Lung (tissue), 12 donors: Measurements from ENCODE around the gene AP2A2. TPM values are rescaled to one million over a fixed set of nuclear protein-coding genes. Genes with fewer than 3 reads are reported as not detected.

Experiments
- ATAC-seq: fragments of 200-7000 bp; cut with Tn5 transposase; one replicate; pipeline ENCODE4 v1.9.1; 2020; ENCODE audit warnings: moderate number of reproducible peaks; ENCODE audit not compliant: insufficient read depth, low FRiP score
- DNase-seq, 3 donors: peaks; one replicate each; pipeline ENCODE4 v3.0.0-alpha.2; 2013 to 2017
- H3K27ac ChIP-seq, 2 donors: one replicate each; pipeline ENCODE4 v1.5.1; 2013; ENCODE audit warnings: mild to moderate bottlenecking in 2 of 2, moderate library complexity in 2 of 2, control low read depth in 1 of 2, inconsistent platforms in 1 of 2, low read depth in 1 of 2, low read length in 1 of 2
- H3K27me3 ChIP-seq, 3 donors: one replicate each; pipeline ENCODE4 v1.5.1; 2013; ENCODE audit warnings: low read length in 2 of 3; ENCODE audit not compliant: control insufficient read depth in 3 of 3, insufficient read depth in 3 of 3
- H3K36me3 ChIP-seq, 4 donors: one replicate each; pipeline ENCODE4 v1.5.1; 2013; ENCODE audit warnings: low read length in 4 of 4, mild to moderate bottlenecking in 1 of 4, moderate library complexity in 1 of 4; ENCODE audit not compliant: control insufficient read depth in 4 of 4, insufficient read depth in 4 of 4
- H3K4me1 ChIP-seq, 5 donors: one replicate each; pipeline ENCODE4 v1.5.1; 2013; ENCODE audit warnings: low read length in 5 of 5, mild to moderate bottlenecking in 2 of 5, moderate library complexity in 1 of 5; ENCODE audit not compliant: control insufficient read depth in 5 of 5, insufficient read depth in 5 of 5
- H3K4me3 ChIP-seq: one replicate; pipeline ENCODE4 v1.5.1; 2013; ENCODE audit warnings: mild to moderate bottlenecking, control low read depth, moderate library complexity
- H3K9ac ChIP-seq, 2 donors: one replicate each; pipeline ENCODE4 v1.5.1; 2013; ENCODE audit warnings: low read length in 2 of 2, control low read depth in 1 of 2; ENCODE audit not compliant: insufficient read depth in 1 of 2
- H3K9me3 ChIP-seq, 4 donors: one replicate each; pipeline ENCODE4 v1.5.1; 2013; ENCODE audit warnings: low read length in 3 of 4, mild to moderate bottlenecking in 1 of 4, moderate library complexity in 1 of 4; ENCODE audit not compliant: control insufficient read depth in 4 of 4, insufficient read depth in 3 of 4
- WGBS, 2 donors: extraction: QIAGEN DNeasy Blood & Tissue Kit; methylation state at CpG; one replicate each; pipeline ENCODE4 v1.1.7; 2013; 5-methylcytosine and 5-hydroxymethylcytosine counted together
- polyA plus RNA-seq, 2 donors: library from polyadenylated mRNA; stranded (reverse); fragments of 200-250 nt; gene quantifications; one replicate each; pipeline ENCODE4 v1.2.1, GENCODE V29; 2013
- total RNA-seq, 2 donors: library from RNA; depleted of rRNA in 1 of 2; stranded (reverse); fragments of >200 nt in 1 of 2; gene quantifications; one replicate each; pipeline ENCODE4 v1.2.1, GENCODE V29; 2014 to 2021
- TF ChIP-seq, protein P1 (sequence below): IDR thresholded peaks from 2 replicates; pipeline ENCODE4 v1.5.1; 2012; ENCODE audit warnings: mild to moderate bottlenecking; ENCODE audit errors: control extremely low read depth, extremely low read depth
- donor health status: control.
- donor health status: control.
- donor health status: Bipolar disorder and iron deficiency.
- donor health status: healthy.
- donor health status: DM: yes; HTN: yes; CAD: no.

AP2A2 gene
- total and polyA plus RNA-seq, 4 donors, result 33.8 to 93.2 (median 54.4) TPM

DNA sequence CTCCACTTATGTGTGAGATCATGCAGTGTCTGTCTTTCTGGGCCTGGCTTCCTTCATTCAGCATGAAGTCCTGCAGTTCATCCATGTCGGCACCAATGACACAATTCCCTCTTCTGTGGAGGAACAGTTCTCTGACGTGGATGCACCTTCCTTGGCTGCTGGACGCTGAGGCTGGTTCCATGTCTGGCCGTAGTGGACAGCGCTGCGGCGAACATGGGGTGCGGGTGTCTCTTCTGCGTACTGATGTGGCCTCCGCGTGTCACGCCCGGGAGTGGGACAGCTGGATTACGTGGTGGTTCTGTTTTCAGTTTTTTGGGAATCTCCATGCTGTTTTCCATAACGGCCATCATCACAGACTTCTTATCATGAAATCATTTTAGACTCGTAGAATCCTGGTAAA, 132.1 kb downstream of the AP2A2 start:
- Histone ChIP-seq H3K27me3 (no peaks in the 10 kb centered on the region), H3K4me3 (no peak overlapping the region), H3K4me1 (peaks cover 0 to 12% (median 0%) of the 10 kb centered on the region in 5 donors), H3K9me3 (peaks cover 0 to 5% (median 0%) of the 10 kb centered on the region in 4 donors), H3K27ac (no peak overlapping the region), H3K9ac (no peak overlapping the region), H3K36me3 (no peaks in the 10 kb centered on the region)
- TF ChIP-seq, protein P1, sequence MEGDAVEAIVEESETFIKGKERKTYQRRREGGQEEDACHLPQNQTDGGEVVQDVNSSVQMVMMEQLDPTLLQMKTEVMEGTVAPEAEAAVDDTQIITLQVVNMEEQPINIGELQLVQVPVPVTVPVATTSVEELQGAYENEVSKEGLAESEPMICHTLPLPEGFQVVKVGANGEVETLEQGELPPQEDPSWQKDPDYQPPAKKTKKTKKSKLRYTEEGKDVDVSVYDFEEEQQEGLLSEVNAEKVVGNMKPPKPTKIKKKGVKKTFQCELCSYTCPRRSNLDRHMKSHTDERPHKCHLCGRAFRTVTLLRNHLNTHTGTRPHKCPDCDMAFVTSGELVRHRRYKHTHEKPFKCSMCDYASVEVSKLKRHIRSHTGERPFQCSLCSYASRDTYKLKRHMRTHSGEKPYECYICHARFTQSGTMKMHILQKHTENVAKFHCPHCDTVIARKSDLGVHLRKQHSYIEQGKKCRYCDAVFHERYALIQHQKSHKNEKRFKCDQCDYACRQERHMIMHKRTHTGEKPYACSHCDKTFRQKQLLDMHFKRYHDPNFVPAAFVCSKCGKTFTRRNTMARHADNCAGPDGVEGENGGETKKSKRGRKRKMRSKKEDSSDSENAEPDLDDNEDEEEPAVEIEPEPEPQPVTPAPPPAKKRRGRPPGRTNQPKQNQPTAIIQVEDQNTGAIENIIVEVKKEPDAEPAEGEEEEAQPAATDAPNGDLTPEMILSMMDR, result no peak
- WGBS, 2 donors, result 92 to 96% methylated on average over 16 of the region's 16 CpGs
- no peak for DNase-seq
- no peak for ATAC-seq

DNA sequence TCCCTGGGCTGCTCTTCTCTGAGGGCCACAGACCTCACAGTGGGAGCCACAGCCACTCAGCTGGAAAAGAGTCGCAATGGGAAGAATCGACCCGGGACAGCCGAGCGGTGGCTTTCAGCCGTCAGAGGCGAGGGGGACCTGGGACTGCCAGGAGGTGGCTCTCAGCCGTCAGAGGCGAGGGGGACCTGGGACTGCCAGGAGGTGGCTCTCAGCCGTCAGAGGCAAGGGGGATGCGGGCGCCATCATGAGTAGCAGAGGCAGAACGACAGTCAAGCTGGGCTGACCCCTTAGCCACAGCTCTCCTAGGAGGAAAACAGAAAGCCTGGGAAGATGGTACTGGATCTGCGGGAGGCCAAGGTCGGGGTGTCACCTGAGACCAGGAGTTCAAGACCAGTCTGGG, 134.1 kb downstream of the AP2A2 start:
- no peaks in the 10 kb centered on the region for H3K36me3 ChIP-seq
- H3K9me3 ChIP-seq, result peaks cover 0 to 5% (median 0%) of the 10 kb centered on the region in 4 donors
- no peak overlapping the region for H3K4me3 ChIP-seq
- no peak overlapping the region for H3K9ac ChIP-seq
- no peak for DNase-seq
- TF ChIP-seq, protein P1, result no peak
- ATAC-seq, result no peak
- 78 to 87% methylated on average over 15 of the region's 15 CpGs for WGBS, 2 donors
- no peaks in the 10 kb centered on the region for H3K27me3 ChIP-seq
- H3K27ac ChIP-seq, result no peak overlapping the region
- peaks cover 0 to 4% (median 0%) of the 10 kb centered on the region in 5 donors for H3K4me1 ChIP-seq

- TF ChIP-seq, protein P1, result no peak
- ATAC-seq, result no peak
- Histone ChIP-seq H3K27ac (no peak overlapping the region), H3K36me3 (no peaks in the 10 kb centered on the region), H3K9me3 (peaks cover 0 to 5% (median 0%) of the 10 kb centered on the region in 4 donors), H3K4me3 (no peak overlapping the region), H3K27me3 (no peaks in the 10 kb centered on the region), H3K9ac (no peak overlapping the region), H3K4me1 (no peaks in the 10 kb centered on the region)
- no peak for DNase-seq
- WGBS, 2 donors, result 88 to 95% methylated on average over 16 of the region's 16 CpGs
Observed at GRCh38 chr11:1060410-1060809, 134.7 kb downstream of the AP2A2 start.
